Measurements from ENCODE around the gene LASP1. TPM values are rescaled to one million over a fixed set of nuclear protein-coding genes. Genes with fewer than 3 reads are reported as not detected.
A peak's percentile ranks its signal among the peaks of the same experiment; 100 is the strongest.

Gene LASP1
- total RNA-seq, 1 donor from 2014 or later = 29.4 TPM

GRCh38 chr17:38920374-38921291 lies 50.8 kb downstream of the LASP1 start:
- no peaks in the 10 kb centered on the region for H3K27me3 ChIP-seq (ENCODE audit: low read depth)
- no peak for DNase-seq
- intact Hi-C loops (cut with micrococcal nuclease) = loop anchor here (10.0 kb wide), 1 partner anchor 56 kb away; no protein-coding TSS in a partner anchor
- peak overlapping the region; percentile 5 for H3K4me3 ChIP-seq
- H3K27ac ChIP-seq (replicated peaks) = peak overlapping the region; percentile 82
- peaks cover 59% of the 10 kb centered on the region for H3K4me1 ChIP-seq
- no peak for TF ChIP-seq CTCF (IDR thresholded peaks at IDR 0.05; ENCODE audit: borderline replicate concordance)
- peaks cover 40% of the 10 kb centered on the region for H3K36me3 ChIP-seq
- H3K9me3 ChIP-seq (replicated peaks) = no peaks in the 10 kb centered on the region

- no peak for DNase-seq
- intact Hi-C loops (cut with micrococcal nuclease) = loop anchor here (10.0 kb wide), 1 partner anchor 57 kb away; no protein-coding TSS in a partner anchor
- H3K27me3 ChIP-seq (ENCODE audit: low read depth) = no peaks in the 10 kb centered on the region
- peaks cover 28% of the 10 kb centered on the region for H3K36me3 ChIP-seq
- H3K27ac ChIP-seq (replicated peaks) = peak overlapping the region; percentile 82
- no peak for TF ChIP-seq CTCF (IDR thresholded peaks at IDR 0.05; ENCODE audit: borderline replicate concordance)
- peaks cover 61% of the 10 kb centered on the region for H3K4me1 ChIP-seq
- H3K9me3 ChIP-seq (replicated peaks) = no peaks in the 10 kb centered on the region
- no peak overlapping the region for H3K4me3 ChIP-seq
These were observed 52.0 kb downstream of the LASP1 start for GRCh38 chr17:38921756-38922411.

GRCh38 chr17:38922538-38923297 lies 52.9 kb downstream of the LASP1 start:
- H3K4me1 ChIP-seq = peaks cover 58% of the 10 kb centered on the region
- no peak overlapping the region for H3K4me3 ChIP-seq
- H3K36me3 ChIP-seq = peaks cover 19% of the 10 kb centered on the region
- DNase-seq = no peak
- H3K27me3 ChIP-seq (ENCODE audit: low read depth) = no peaks in the 10 kb centered on the region
- TF ChIP-seq CTCF (IDR thresholded peaks at IDR 0.05; ENCODE audit: borderline replicate concordance) = peak; percentile 14
- no peaks in the 10 kb centered on the region for H3K9me3 ChIP-seq (replicated peaks)
- intact Hi-C loops (cut with micrococcal nuclease) = loop anchor here (10.0 kb wide), 1 partner anchor 58 kb away; no protein-coding TSS in a partner anchor
- H3K27ac ChIP-seq (replicated peaks) = peak overlapping the region; percentile 82

- intact Hi-C loops (cut with micrococcal nuclease) = loop anchor here (10.0 kb wide), 1 partner anchor 61 kb away; no protein-coding TSS in a partner anchor
- Histone ChIP-seq H3K27ac (replicated peaks) (peak within 1 kb of the TSS; percentile 53), H3K9me3 (replicated peaks) (no peaks in the 10 kb centered on the region), H3K4me3 (peak within 1 kb of the TSS; percentile 39), H3K36me3 (no peaks in the 10 kb centered on the region), H3K4me1 (peaks cover 44% of the 10 kb centered on the region), H3K27me3 (ENCODE audit: low read depth) (no peaks in the 10 kb centered on the region)
- DNase-seq = no peak
- TF ChIP-seq CTCF (IDR thresholded peaks at IDR 0.05; ENCODE audit: borderline replicate concordance) = no peak
These were observed 55.6 kb downstream of the LASP1 start, which contains the start of gene LASP1NB for GRCh38 chr17:38925263-38925995. LASP1NB (plus strand) TSS chr17:38925614.
